Measurements from ENCODE around the gene CALHM4. TPM values are rescaled to one million over a fixed set of nuclear protein-coding genes. Genes with fewer than 3 reads are reported as not detected.

The CALHM4 gene
- total and polyA plus RNA-seq, 2 experiments from 2014 or later, result not detected

GRCh38 chr6:116562614-116563013 is 9.1 kb downstream of the CALHM4 start (continued):
- no peak for TF ChIP-seq REST (IDR thresholded peaks at IDR 0.05; ENCODE audit: unreplicated experiment)

GRCh38 chr6:116563830-116564229 is 10.3 kb downstream of the CALHM4 start:
- Histone ChIP-seq H3K4me2 (no peak overlapping the region), H2AFZ (no peak overlapping the region), H3K9me2 (ENCODE audit: insufficient read depth) (no peaks in the 10 kb centered on the region), H3K79me2 (replicated peaks; ENCODE audit: insufficient read depth) (no peaks in the 10 kb centered on the region), H3K27ac (ENCODE audit: low read depth) (no peak overlapping the region), H3K4me3 (no peak overlapping the region), H3K4me1 (ENCODE audit: insufficient read depth) (no peaks in the 10 kb centered on the region), H4K20me1 (replicated peaks; ENCODE audit: insufficient read depth) (no peaks in the 10 kb centered on the region), H3F3A (replicated peaks; ENCODE audit: low read depth) (no peaks in the 10 kb centered on the region), H3K27me3 (ENCODE audit: insufficient read depth) (no peaks in the 10 kb centered on the region), H3K36me3 (ENCODE audit: insufficient read depth) (no peaks in the 10 kb centered on the region)
- no peak for ATAC-seq
- Mint-ChIP-seq H3K4me1 (no peaks in the 10 kb centered on the region; the same call in 2 of the 3 replicates), H3K9me3 (no peaks in the 10 kb centered on the region), H3K36me3 (ENCODE audit: low read depth) (no peaks in the 10 kb centered on the region), H3K27me3 (ENCODE audit: insufficient read depth, low read depth, poor library complexity) (no peaks in the 10 kb centered on the region), H3K27ac (no peak overlapping the region), H3K4me3 (no peak overlapping the region)
- DNase-seq (ENCODE audit: low spot score), result no peak
- TF ChIP-seq POLR2AphosphoS5 (IDR thresholded peaks at IDR 0.05; ENCODE audit: low read depth), result no peak
- no peak for TF ChIP-seq ZNF462 (CRISPR knock-in tag; IDR thresholded peaks at IDR 0.05)
- no peak for TF ChIP-seq JUNB (IDR thresholded peaks at IDR 0.05; ENCODE audit: unreplicated experiment)
- no peak for TF ChIP-seq CREB1 (CRISPR knock-in tag; IDR thresholded peaks at IDR 0.05; ENCODE audit: low read depth)
- no peak for TF ChIP-seq NANOG (IDR thresholded peaks at IDR 0.05; ENCODE audit: borderline replicate concordance)
- no peak for TF ChIP-seq ETS1 (IDR thresholded peaks at IDR 0.05)
- no peak for TF ChIP-seq EZH2 (IDR thresholded peaks at IDR 0.05; ENCODE audit: low read depth, unreplicated experiment)
- TF ChIP-seq ZNF331 (CRISPR knock-in tag; IDR thresholded peaks at IDR 0.05; ENCODE audit: low read depth), result no peak
- TF ChIP-seq EZH2phosphoT487 (IDR thresholded peaks at IDR 0.05; ENCODE audit: unreplicated experiment), result no peak
- TF ChIP-seq CTCF (conservative IDR thresholded peaks at IDR 0.05; ENCODE audit: low read depth in 2 of 2), result no peak

All from GM23338 (cell line).